OCI-LY1 (cell line): ENCODE data around the gene QKI.

Experiments used
- H2AFZ ChIP-seq: fragments of 200-600 bp; sonication (generic), shearing (Covaris generic); 2 replicates; pipeline ENCODE4 v1.6.0; 2014; ENCODE audit warnings: antibody characterized with exemption, mild to moderate bottlenecking, low read length
- H3F3A ChIP-seq: fragments of 200-600 bp; sonication (generic), shearing (Covaris generic); 2 replicates; pipeline ENCODE4 v1.6.0; 2014; ENCODE audit warnings: mild to moderate bottlenecking, antibody characterized with exemption, low read length, moderate library complexity; ENCODE audit not compliant: insufficient read depth
- H3K27ac ChIP-seq: fragments of 200-600 bp; sonication (generic); 2 replicates; pipeline ENCODE4 v1.5.1; 2014; ENCODE audit warnings: low read length, mixed run types, mild to moderate bottlenecking, low read depth; ENCODE audit not compliant: poor library complexity, severe bottlenecking
- H3K27me3 ChIP-seq: fragments of 200-600 bp; sonication (generic); 2 replicates; pipeline ENCODE4 v1.6.0; 2014; ENCODE audit warnings: antibody characterized with exemption, mild to moderate bottlenecking, low read length, moderate library complexity; ENCODE audit not compliant: insufficient read depth
- H3K36me3 ChIP-seq: fragments of 200-600 bp; sonication (generic); 2 replicates; pipeline ENCODE4 v1.6.1; 2014; ENCODE audit warnings: mild to moderate bottlenecking, antibody characterized with exemption, low read length, moderate library complexity, mixed read lengths; ENCODE audit not compliant: insufficient read depth
- H3K4me1 ChIP-seq: fragments of 200-600 bp; sonication (generic); 2 replicates; pipeline ENCODE4 v1.5.1; 2014; ENCODE audit warnings: mild to moderate bottlenecking, low read length, moderate library complexity; ENCODE audit not compliant: insufficient read depth, severe bottlenecking
- H3K4me2 ChIP-seq: fragments of 200-600 bp; sonication (generic), shearing (Covaris generic); 2 replicates; pipeline ENCODE4 v1.6.1; 2014; ENCODE audit warnings: low read length
- H3K4me3 ChIP-seq: fragments of 200-600 bp; sonication (generic); 2 replicates; pipeline ENCODE4 v1.5.1; 2014; ENCODE audit warnings: low read length, low read depth, mild to moderate bottlenecking, mixed read lengths; ENCODE audit not compliant: poor library complexity, severe bottlenecking
- H3K79me2 ChIP-seq: fragments of 200-600 bp; shearing (Covaris generic); 2 replicates; pipeline ENCODE4 v1.6.1; 2016; ENCODE audit warnings: mixed run types, low read length, mixed read lengths; ENCODE audit not compliant: insufficient read depth
- H3K9ac ChIP-seq: fragments of 200-600 bp; sonication (generic), shearing (Covaris generic); 2 replicates; pipeline ENCODE4 v1.6.1; 2014; ENCODE audit warnings: mild to moderate bottlenecking, low read length, mixed read lengths
- H3K9me2 ChIP-seq: fragments of 200-600 bp; sonication (generic), shearing (Covaris generic); 2 replicates; pipeline ENCODE4 v1.6.1; 2014; ENCODE audit warnings: low read depth, mild to moderate bottlenecking, low read length, mixed read lengths
- H3K9me3 ChIP-seq: fragments of 200-600 bp; shearing (Covaris generic); 2 replicates; pipeline ENCODE4 v1.6.1; 2014; ENCODE audit warnings: low read length, mixed read lengths
- H4K20me1 ChIP-seq: fragments of 200-600 bp; sonication (generic), shearing (Covaris generic); 2 replicates; pipeline ENCODE4 v1.6.0; 2016; ENCODE audit warnings: mild to moderate bottlenecking, low read length; ENCODE audit not compliant: insufficient read depth
- EZH2 ChIP-seq: fragments of 200-600 bp; sonication (generic), shearing (Covaris generic); IDR thresholded peaks from 2 replicates; pipeline ENCODE4 v1.8.0; 2017; ENCODE audit warnings: borderline replicate concordance, mixed run types, mild to moderate bottlenecking, antibody characterized with exemption, low read length, moderate library complexity, mixed read lengths
- TF ChIP-seq, protein P1 (sequence below): fragments of 200-600 bp; sonication (generic), shearing (Covaris generic); IDR thresholded peaks from 2 replicates; pipeline ENCODE4 v1.5.1; 2017; ENCODE audit warnings: mild to moderate bottlenecking, antibody characterized with exemption, low read length, moderate library complexity, mixed read lengths

QKI gene

DNA sequence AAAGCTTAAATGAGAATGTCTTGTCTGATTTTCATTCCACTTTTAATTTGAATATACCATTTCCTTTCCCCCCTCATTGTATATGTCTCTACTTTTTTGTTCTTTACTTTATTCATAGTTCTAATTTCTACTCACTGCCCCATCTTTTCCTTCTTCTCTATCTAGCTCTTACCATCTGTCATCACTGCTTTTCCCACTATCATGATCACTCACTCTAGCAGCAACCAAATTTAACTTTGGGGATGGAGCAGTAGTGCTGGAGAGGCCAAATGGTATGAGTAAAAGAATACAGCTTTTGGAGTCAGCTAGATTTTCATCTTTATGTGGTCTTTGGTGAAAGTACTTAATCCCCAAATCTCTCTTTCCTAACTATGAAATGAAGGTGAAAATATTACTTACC lies 25.5 kb downstream of the QKI start:
- peaks cover 3% of the 10 kb centered on the region for H3K4me1 ChIP-seq
- no peak overlapping the region for H3K4me2 ChIP-seq
- H3K79me2 ChIP-seq: peaks cover 92% of the 10 kb centered on the region
- H3F3A ChIP-seq: no peaks in the 10 kb centered on the region
- no peaks in the 10 kb centered on the region for H3K36me3 ChIP-seq
- H4K20me1 ChIP-seq: 0 out of 2 replicates have a peak, but pooled peaks cover 2% of the 10 kb centered on the region
- H2AFZ ChIP-seq: no peak overlapping the region
- H3K9ac ChIP-seq: no peak overlapping the region
- no peak overlapping the region for H3K4me3 ChIP-seq
- H3K27ac ChIP-seq: no peak overlapping the region
- TF ChIP-seq, protein P1, sequence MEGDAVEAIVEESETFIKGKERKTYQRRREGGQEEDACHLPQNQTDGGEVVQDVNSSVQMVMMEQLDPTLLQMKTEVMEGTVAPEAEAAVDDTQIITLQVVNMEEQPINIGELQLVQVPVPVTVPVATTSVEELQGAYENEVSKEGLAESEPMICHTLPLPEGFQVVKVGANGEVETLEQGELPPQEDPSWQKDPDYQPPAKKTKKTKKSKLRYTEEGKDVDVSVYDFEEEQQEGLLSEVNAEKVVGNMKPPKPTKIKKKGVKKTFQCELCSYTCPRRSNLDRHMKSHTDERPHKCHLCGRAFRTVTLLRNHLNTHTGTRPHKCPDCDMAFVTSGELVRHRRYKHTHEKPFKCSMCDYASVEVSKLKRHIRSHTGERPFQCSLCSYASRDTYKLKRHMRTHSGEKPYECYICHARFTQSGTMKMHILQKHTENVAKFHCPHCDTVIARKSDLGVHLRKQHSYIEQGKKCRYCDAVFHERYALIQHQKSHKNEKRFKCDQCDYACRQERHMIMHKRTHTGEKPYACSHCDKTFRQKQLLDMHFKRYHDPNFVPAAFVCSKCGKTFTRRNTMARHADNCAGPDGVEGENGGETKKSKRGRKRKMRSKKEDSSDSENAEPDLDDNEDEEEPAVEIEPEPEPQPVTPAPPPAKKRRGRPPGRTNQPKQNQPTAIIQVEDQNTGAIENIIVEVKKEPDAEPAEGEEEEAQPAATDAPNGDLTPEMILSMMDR: no peak
- TF ChIP-seq EZH2: no peak
- no peaks in the 10 kb centered on the region for H3K9me2 ChIP-seq
- H3K9me3 ChIP-seq: no peaks in the 10 kb centered on the region; the same call in 1 of the 2 replicates
- no peaks in the 10 kb centered on the region for H3K27me3 ChIP-seq

DNA sequence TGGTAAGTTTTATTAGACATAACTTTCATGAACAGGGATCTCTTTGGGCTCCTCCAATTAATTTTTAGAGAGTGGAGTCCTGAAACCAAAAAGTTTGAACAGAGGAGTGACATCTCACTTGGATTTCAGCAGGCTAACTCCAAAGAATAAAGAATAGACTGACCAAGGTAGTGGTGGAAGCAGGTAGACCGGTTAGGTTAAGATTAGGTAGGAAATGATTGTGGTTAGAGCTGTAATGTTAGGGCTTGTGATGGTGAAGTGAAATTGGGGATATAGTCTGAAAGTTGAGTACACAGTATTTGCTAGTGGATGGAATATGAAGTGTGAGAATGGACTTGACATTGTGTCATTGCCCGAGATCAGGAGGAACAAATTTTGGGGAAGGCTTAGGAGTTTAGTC lies 27.8 kb downstream of the QKI start:
- no peak overlapping the region for H2AFZ ChIP-seq
- no peak overlapping the region for H3K27ac ChIP-seq
- no peak overlapping the region for H3K9ac ChIP-seq
- H3K4me1 ChIP-seq: peaks cover 3% of the 10 kb centered on the region
- no peaks in the 10 kb centered on the region for H3K27me3 ChIP-seq
- TF ChIP-seq, protein P1: no peak
- TF ChIP-seq EZH2: no peak
- H3K9me3 ChIP-seq: no peaks in the 10 kb centered on the region; the same call in 1 of the 2 replicates
- H3K36me3 ChIP-seq: no peaks in the 10 kb centered on the region
- no peaks in the 10 kb centered on the region for H3K9me2 ChIP-seq
- H4K20me1 ChIP-seq: 0 out of 2 replicates have a peak, but pooled peaks cover 2% of the 10 kb centered on the region
- H3K79me2 ChIP-seq: peaks cover 91% of the 10 kb centered on the region
- H3F3A ChIP-seq: no peaks in the 10 kb centered on the region
- H3K4me3 ChIP-seq: no peak overlapping the region
- H3K4me2 ChIP-seq: no peak overlapping the region

DNA sequence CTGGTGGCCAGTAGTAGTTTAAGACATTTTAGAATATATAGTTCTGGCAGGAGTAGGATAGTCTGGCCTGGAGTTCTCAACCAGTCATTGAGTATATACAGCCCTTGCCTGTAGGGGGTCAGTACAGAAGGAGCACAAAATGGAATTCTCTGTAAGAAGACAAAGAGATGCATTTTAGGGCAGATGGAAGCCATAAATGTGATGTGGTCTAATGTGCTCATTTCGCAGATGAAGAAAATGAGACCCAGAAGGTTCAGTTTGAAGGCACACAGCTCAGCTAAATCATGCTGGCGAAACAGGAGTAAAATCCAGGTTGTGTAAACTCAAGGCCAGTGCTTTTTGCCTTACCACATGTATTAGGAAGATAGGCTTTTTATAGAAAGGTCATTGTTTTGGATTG lies 29.6 kb downstream of the QKI start:
- H4K20me1 ChIP-seq: no peaks in the 10 kb centered on the region
- no peaks in the 10 kb centered on the region for H3F3A ChIP-seq
- no peaks in the 10 kb centered on the region for H3K9me3 ChIP-seq
- H2AFZ ChIP-seq: no peak overlapping the region
- no peak overlapping the region for H3K9ac ChIP-seq
- TF ChIP-seq, protein P1: no peak
- TF ChIP-seq EZH2: no peak
- H3K4me3 ChIP-seq: no peak overlapping the region
- no peak overlapping the region for H3K4me2 ChIP-seq
- H3K4me1 ChIP-seq: no peaks in the 10 kb centered on the region
- no peaks in the 10 kb centered on the region for H3K36me3 ChIP-seq
- no peaks in the 10 kb centered on the region for H3K27me3 ChIP-seq
- no peak overlapping the region for H3K27ac ChIP-seq
- H3K79me2 ChIP-seq: peaks cover 90% of the 10 kb centered on the region
- H3K9me2 ChIP-seq: no peaks in the 10 kb centered on the region
